ENCODE results near the gene TK1.

DNA sequence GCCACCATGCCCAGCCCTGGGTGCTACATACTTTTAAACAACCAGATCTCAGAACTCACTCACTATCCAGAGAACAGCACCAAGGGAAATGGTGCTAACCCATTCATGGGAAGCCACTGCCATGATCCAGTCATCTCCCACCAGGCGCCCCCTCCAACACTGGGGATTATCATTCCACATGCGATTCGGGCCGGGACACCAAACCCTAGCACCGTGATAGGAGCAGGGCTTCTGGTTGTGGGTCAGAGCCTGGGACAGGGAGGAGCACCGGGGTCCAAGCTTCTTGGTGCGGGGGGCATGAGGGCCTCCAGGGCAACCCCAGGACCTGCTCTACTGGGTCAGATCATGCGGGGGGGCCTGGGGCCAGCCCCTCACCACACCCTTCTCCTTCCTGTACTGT lies 49.0 kb upstream of the TK1 start:
- TF ChIP-seq, protein P1, sequence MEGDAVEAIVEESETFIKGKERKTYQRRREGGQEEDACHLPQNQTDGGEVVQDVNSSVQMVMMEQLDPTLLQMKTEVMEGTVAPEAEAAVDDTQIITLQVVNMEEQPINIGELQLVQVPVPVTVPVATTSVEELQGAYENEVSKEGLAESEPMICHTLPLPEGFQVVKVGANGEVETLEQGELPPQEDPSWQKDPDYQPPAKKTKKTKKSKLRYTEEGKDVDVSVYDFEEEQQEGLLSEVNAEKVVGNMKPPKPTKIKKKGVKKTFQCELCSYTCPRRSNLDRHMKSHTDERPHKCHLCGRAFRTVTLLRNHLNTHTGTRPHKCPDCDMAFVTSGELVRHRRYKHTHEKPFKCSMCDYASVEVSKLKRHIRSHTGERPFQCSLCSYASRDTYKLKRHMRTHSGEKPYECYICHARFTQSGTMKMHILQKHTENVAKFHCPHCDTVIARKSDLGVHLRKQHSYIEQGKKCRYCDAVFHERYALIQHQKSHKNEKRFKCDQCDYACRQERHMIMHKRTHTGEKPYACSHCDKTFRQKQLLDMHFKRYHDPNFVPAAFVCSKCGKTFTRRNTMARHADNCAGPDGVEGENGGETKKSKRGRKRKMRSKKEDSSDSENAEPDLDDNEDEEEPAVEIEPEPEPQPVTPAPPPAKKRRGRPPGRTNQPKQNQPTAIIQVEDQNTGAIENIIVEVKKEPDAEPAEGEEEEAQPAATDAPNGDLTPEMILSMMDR (IDR thresholded peaks at IDR 0.05): no peak
- TF ChIP-seq POLR2A (IDR thresholded peaks at IDR 0.05): no peak

Data from esophagus squamous epithelium (tissue), 4 donors.